SW480 (cell line): ENCODE measurements around the gene PPP1R12A.
"Not testable (repeated sequence)": the region's sequence is repeated elsewhere in the genome, so short reads cannot be mapped to it uniquely, and the experiment has no call there.

Experiments
- DNase-seq: peaks from one replicate; pipeline ENCODE4 v3.0.0-alpha.2; 2016; ENCODE audit warnings: low spot score

The PPP1R12A gene

GRCh38 chr12:79841248-79841877 lies 93.5 kb downstream of the PPP1R12A start:
- no peak for DNase-seq

- no peak for DNase-seq
Observed at GRCh38 chr12:79838359-79838758, 96.5 kb downstream of the PPP1R12A start.

GRCh38 chr12:79837575-79837974 lies 97.3 kb downstream of the PPP1R12A start:
- DNase-seq = no peak

DNA sequence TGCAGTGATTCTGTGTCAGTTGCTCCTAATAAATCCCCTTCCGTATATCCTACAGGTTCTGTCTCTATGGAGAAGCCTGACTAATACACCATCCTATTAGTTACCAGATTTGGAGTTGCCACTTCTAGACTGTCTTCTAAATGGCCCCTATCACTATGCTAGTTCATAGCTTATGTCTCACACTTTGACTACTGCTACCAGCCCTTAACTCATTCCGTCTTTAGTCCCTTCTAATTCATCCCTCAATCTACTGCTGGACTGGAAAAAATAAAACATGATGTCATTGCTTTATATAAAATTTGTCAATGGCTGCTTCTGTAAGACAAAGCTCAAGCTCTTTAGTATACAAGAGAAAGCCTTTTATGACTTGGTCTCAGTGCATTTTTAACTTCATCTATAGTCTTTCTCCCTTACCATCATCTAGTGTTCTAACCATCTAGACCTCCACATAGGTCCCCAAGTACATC lies 99.5 kb downstream of the PPP1R12A start:
- DNase-seq = no peak

- DNase-seq = no peak
Observed at GRCh38 chr12:79834712-79835376, 100.1 kb downstream of the PPP1R12A start.

- no peak for DNase-seq
Observed at GRCh38 chr12:79830440-79830839, 104.5 kb downstream of the PPP1R12A start.

DNA sequence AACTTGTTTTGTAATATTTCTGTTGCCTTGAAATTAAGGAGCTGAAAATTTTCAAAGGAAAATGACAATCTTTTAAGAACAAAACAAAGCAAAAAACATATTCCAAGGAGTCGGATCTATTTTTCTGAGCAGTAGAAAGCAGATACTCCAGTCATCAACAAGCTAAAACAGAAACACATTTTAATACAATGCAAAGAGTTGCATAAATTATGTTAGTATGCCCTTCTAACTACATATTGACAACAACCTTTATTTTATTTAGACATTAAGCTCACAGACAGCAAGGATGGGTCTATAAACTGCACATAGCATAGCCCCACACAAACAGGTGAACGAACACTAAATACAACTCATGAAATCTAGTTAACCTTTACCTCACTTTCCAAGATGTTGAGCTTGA lies 106.0 kb downstream of the PPP1R12A start:
- DNase-seq = no peak

DNA sequence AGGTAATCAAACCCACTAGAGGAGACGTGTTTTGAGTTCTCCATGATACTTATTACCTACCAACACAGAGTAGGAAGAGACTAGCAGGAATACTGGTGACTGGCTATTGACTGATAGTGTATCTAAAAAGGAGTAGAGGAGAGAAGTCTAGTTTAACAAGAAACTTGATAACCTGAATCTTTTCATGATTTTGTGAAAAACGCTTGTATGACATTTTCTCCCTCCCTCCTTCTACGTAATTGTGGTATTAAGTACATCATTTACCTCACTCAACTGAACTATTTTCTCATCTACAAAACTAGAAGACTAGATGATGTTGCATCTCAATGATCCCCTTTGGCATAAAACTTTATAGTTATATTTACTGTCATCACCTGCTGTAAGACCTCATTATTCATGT lies 107.4 kb downstream of the PPP1R12A start:
- no peak for DNase-seq

- no peak for DNase-seq
Observed at GRCh38 chr12:79826267-79827128, 108.4 kb downstream of the PPP1R12A start.

GRCh38 chr12:79822475-79822874 lies 112.4 kb downstream of the PPP1R12A start:
- DNase-seq = no peak

- no peak for DNase-seq
Observed at GRCh38 chr12:79818856-79819255, 116.0 kb downstream of the PPP1R12A start.

- not testable (repeated sequence) for DNase-seq
Observed at GRCh38 chr12:79784366-79785065, 150.4 kb downstream of the PPP1R12A start.

DNA sequence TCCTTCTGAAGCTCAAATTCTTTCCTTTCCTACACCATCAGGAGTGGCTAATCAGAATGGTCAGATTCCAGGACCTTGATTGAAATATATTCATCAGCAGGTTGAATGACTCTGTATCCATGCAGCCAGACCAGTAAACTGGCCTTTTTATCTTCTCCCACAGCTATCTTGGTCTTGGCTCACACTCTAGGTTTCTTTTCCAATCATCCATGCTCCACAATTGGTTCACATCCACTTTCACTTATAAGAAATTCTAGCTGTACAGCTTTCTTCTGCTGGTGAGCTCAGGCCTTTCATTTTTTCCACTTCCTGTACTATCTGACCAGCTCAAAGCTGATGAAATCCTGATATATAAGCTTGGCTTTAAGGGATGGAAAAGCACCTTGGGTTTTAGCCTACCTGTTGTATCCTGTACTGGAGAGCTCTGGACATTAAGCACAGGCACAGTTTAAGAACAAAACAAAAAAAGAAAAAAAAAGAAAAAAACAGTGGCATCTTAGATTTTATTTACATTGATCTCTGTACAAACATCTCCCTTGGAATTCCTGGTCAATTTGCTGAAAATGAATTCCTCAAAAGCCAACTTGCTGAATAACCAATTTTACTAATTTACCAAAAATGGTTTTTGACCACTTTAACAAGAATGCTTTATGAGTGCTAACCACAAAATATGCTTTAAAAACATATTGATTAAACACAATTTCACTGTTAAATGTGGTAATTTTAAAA lies 152.6 kb downstream of the PPP1R12A start:
- DNase-seq = no peak

DNA sequence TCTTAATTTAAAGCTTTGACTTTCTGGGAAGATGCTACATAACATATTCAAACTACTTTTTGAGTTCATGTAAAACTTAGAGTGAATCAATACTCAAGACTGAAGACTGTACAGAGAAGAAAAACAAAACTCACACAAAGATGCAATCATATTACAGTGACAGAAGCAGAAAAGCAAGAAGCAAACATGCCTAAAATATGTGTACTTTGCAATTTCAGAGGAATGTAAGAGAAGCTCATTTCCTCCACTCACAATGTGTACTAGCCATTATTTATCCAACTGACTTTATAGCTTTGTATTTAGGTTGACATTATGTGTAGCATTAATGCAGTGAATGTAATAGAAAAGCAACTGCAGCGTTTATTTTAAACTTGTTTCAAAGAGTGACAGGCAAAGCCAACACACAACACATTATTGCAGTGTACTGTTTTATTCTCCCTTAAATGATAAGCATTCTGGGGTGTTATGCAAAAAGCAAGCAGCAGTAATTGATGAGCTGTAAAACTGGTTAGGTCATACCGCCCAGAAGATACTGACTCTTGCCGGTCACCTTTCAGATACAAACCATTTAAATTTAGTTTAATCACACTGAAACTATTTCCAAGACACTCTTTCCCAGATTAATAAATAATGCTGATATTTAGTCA lies 156.0 kb downstream of the PPP1R12A start:
- DNase-seq = no peak

DNA sequence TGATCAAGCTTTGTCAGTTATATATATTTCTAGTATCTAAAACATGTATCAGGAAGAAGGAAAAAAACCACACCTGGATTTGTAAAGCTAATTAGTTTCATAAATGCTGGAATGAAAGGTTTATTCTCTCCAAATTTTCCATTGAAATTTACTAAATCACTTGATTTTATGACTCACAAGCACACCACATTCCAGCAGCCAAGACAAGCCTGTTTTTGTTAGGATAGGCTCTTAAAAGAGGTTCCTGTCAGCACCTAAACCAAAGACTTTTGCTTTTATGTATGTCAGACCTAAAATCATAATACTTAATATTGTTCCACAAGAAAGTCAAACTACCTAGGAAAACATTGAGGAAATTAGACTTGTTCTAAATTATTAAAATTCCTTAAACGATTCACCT lies 158.8 kb downstream of the PPP1R12A start:
- no peak for DNase-seq

- no peak for DNase-seq
Observed at GRCh38 chr12:79775355-79776027, 159.4 kb downstream of the PPP1R12A start.

GRCh38 chr12:79773896-79774295 lies 161.0 kb downstream of the PPP1R12A start:
- no peak for DNase-seq

DNA sequence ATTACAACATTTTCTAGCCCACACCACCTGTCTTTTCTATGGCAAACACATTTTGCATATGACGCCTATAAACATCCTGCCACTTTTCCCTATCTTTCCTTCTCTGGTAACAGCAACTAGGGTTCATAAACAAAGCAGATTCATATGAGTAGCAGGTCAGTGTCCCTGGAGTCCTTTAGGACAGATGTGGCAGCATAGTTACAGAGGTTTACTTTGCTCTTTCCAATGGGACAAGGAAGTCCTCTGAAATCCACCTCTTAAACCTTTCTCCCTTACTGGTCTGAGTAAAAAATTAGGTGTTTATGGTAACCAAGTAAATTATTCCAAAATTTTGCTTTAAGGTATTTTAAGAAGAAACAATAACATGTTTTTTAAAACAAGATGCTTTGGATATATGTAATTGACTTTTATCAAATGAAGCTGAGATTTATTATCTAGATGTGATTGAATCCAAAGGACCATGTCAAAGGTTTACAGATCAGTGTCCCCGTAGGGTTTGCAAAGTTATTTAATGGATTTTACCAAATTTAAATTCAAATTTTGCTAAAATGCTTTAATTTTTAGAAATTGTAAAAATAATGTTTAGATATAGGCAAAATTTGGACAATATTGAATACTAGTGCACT lies 164.9 kb downstream of the PPP1R12A start:
- no peak for DNase-seq

DNA sequence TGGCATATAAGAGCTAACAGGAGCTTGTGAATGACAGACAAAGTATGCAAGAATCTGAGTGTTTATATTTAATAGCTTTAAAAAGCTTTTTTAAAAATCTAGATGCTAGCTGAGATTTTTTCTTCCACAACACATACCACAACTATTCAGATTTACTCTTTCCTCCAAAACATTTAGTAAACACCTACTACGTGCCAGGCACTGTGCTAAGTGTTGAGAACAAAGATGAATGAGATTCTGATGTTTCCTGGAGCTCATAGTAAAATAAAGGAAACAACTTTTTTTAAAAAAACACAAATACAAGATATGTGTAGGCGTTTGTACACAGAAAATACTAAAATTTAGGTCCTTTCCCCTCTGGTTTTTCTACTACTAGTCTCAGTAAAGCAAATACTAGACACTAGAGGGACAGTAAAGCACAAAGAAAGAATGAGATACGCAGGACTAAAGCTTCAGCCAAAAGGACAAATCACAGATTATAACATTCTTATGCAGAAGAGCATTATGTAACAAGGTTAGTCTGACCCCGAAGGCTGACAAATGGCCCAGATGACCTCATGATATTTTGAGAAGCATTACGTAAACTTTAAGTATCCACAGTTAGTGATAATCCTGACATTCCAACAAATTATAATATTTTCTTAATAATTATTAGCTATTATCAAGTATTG lies 165.6 kb downstream of the PPP1R12A start:
- no peak for DNase-seq
